ENCODE data around the gene KIF26B. TPM values are rescaled to one million over a fixed set of nuclear protein-coding genes. Genes with fewer than 3 reads are reported as not detected.
A peak's percentile ranks its signal among the peaks of the same experiment; 100 is the strongest.

The KIF26B gene
- total and polyA plus RNA-seq, 4 donors: 10.9 to 37.1 (median 19.2) TPM

GRCh38 chr1:245686006-245686405 lies 531.2 kb downstream of the KIF26B start:
- Histone ChIP-seq H3K27ac (ENCODE audit: low read depth, low read length) (no peak overlapping the region), H3K4me1 (ENCODE audit: control insufficient read depth, insufficient read depth, low read length) (peaks cover 31% of the 10 kb centered on the region), H3K27me3 (ENCODE audit: control insufficient read depth, insufficient read depth, low read length) (no peaks in the 10 kb centered on the region), H3K36me3 (ENCODE audit: control insufficient read depth, insufficient read depth, low read length) (peaks cover 56% of the 10 kb centered on the region), H3K4me3 (ENCODE audit: low read depth, low read length) (no peak overlapping the region), H3K9me3 (ENCODE audit: control insufficient read depth, insufficient read depth, low read length) (no peaks in the 10 kb centered on the region)
- no peak for DNase-seq (ENCODE audit: low read depth in 4 of 6, low spot score in 6 of 6)
- WGBS (ENCODE audit: insufficient coverage): 95% methylated on average over 25 of the region's 25 CpGs

DNA sequence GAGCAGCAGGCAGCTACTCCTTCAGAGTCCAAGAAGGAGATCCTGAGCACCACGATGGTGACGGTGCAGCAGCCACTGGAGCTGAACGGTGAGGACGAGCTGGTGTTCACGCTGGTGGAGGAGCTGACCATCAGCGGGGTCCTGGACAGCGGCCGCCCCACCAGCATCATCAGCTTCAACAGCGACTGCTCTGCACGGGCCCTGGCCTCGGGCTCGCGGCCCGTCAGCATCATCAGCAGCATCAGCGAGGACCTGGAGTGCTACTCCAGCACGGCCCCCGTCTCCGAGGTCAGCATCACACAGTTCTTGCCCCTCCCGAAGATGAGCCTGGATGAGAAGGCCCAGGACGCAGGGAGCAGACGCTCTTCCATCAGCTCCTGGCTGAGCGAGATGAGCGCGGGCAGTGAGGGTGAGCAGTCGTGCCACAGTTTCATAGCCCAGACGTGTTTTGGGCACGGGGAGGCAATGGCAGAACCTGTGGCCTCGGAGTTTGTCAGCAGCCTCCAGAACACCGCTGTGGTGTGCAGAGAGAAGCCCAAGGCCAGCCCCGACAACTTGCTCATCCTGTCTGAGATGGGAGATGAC lies 531.8 kb downstream of the KIF26B start:
- peaks cover 56% of the 10 kb centered on the region for H3K36me3 ChIP-seq (ENCODE audit: control insufficient read depth, insufficient read depth, low read length)
- no peak overlapping the region for H3K27ac ChIP-seq (ENCODE audit: low read depth, low read length)
- DNase-seq (ENCODE audit: low read depth in 4 of 6, low spot score in 6 of 6): no peak
- no peaks in the 10 kb centered on the region for H3K9me3 ChIP-seq (ENCODE audit: control insufficient read depth, insufficient read depth, low read length)
- no peak overlapping the region for H3K4me3 ChIP-seq (ENCODE audit: low read depth, low read length)
- H3K4me1 ChIP-seq (ENCODE audit: control insufficient read depth, insufficient read depth, low read length): peaks cover 31% of the 10 kb centered on the region
- WGBS (ENCODE audit: insufficient coverage): 98% methylated on average over 30 of the region's 30 CpGs
- H3K27me3 ChIP-seq (ENCODE audit: control insufficient read depth, insufficient read depth, low read length): no peaks in the 10 kb centered on the region

DNA sequence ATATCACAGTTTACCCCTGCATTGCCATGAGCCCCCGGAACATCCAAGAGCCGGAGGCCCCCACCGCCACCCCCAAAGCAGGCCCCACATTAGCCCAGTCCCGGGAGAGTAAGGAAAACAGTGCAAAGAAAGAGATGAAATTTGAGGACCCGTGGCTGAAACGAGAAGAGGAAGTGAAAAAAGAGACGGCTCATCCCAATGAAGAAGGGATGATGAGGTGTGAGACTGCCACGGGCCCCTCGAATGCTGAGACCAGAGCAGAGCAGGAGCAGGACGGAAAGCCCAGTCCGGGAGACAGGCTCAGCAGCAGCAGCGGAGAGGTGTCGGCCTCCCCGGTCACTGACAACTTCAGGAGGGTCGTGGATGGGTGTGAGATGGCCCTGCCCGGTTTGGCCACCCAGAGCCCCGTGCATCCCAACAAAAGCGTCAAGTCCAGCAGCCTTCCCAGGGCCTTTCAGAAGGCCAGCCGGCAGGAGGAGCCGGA lies 532.4 kb downstream of the KIF26B start:
- Histone ChIP-seq H3K36me3 (ENCODE audit: control insufficient read depth, insufficient read depth, low read length) (peaks cover 56% of the 10 kb centered on the region), H3K27me3 (ENCODE audit: control insufficient read depth, insufficient read depth, low read length) (no peaks in the 10 kb centered on the region), H3K4me3 (ENCODE audit: low read depth, low read length) (no peak overlapping the region), H3K27ac (ENCODE audit: low read depth, low read length) (no peak overlapping the region), H3K9me3 (ENCODE audit: control insufficient read depth, insufficient read depth, low read length) (no peaks in the 10 kb centered on the region), H3K4me1 (ENCODE audit: control insufficient read depth, insufficient read depth, low read length) (peaks cover 31% of the 10 kb centered on the region)
- no peak for DNase-seq (ENCODE audit: low read depth in 4 of 6, low spot score in 6 of 6)
- WGBS (ENCODE audit: insufficient coverage): 83% methylated on average over 17 of the region's 20 CpGs

DNA sequence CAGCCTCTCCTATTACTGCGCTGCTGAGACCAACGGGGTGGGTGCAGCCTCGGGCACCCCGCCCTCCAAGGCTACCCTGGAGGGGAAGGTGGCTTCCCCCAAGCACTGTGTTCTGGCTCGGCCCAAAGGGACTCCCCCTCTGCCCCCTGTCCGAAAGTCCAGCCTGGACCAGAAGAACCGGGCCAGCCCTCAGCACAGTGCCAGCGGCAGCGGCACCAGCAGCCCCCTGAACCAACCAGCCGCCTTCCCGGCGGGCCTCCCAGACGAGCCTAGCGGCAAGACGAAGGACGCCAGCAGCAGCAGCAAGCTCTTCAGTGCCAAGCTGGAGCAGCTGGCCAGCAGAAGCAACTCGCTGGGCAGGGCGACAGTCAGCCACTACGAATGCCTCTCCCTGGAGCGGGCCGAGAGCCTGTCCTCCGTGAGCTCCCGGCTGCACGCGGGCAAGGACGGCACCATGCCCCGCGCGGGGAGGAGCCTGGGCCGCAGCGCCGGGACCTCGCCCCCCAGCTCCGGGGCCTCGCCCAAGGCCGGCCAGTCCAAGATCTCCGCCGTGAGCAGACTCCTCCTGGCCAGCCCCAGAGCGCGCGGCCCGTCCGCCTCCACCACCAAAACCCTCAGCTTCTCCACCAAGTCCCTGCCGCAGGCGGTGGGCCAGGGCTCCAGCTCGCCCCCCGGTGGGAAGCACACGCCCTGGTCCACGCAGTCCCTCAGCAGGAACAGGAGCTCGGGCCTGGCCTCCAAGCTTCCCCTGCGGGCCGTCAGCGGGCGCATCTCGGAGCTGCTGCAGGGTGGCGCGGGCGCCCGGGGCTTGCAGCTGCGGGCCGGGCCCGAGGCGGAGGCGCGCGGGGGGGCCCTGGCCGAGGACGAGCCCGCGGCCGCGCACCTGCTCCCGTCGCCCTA lies 533.1 kb downstream of the KIF26B start:
- no peaks in the 10 kb centered on the region for H3K9me3 ChIP-seq (ENCODE audit: control insufficient read depth, insufficient read depth, low read length)
- H3K27ac ChIP-seq (ENCODE audit: low read depth, low read length): no peak overlapping the region
- H3K4me1 ChIP-seq (ENCODE audit: control insufficient read depth, insufficient read depth, low read length): peaks cover 30% of the 10 kb centered on the region
- H3K4me3 ChIP-seq (ENCODE audit: low read depth, low read length): no peak overlapping the region
- WGBS (ENCODE audit: insufficient coverage): 47% methylated on average over 74 of the region's 74 CpGs
- peaks cover 56% of the 10 kb centered on the region for H3K36me3 ChIP-seq (ENCODE audit: control insufficient read depth, insufficient read depth, low read length)
- peak in 2 of 6 donors; percentile 44 to 52 for DNase-seq (ENCODE audit: low read depth in 4 of 6, low spot score in 6 of 6)
- no peaks in the 10 kb centered on the region for H3K27me3 ChIP-seq (ENCODE audit: control insufficient read depth, insufficient read depth, low read length)

GRCh38 chr1:245688536-245689453 lies 534.0 kb downstream of the KIF26B start:
- Histone ChIP-seq H3K4me3 (ENCODE audit: low read depth, low read length) (no peak overlapping the region), H3K4me1 (ENCODE audit: control insufficient read depth, insufficient read depth, low read length) (peaks cover 29% of the 10 kb centered on the region), H3K27ac (ENCODE audit: low read depth, low read length) (no peak overlapping the region), H3K9me3 (ENCODE audit: control insufficient read depth, insufficient read depth, low read length) (no peaks in the 10 kb centered on the region), H3K36me3 (ENCODE audit: control insufficient read depth, insufficient read depth, low read length) (peaks cover 56% of the 10 kb centered on the region), H3K27me3 (ENCODE audit: control insufficient read depth, insufficient read depth, low read length) (no peaks in the 10 kb centered on the region)
- no peak for DNase-seq (ENCODE audit: low read depth in 4 of 6, low spot score in 6 of 6)
- 82% methylated on average over 55 of the region's 63 CpGs for WGBS (ENCODE audit: insufficient coverage)

DNA sequence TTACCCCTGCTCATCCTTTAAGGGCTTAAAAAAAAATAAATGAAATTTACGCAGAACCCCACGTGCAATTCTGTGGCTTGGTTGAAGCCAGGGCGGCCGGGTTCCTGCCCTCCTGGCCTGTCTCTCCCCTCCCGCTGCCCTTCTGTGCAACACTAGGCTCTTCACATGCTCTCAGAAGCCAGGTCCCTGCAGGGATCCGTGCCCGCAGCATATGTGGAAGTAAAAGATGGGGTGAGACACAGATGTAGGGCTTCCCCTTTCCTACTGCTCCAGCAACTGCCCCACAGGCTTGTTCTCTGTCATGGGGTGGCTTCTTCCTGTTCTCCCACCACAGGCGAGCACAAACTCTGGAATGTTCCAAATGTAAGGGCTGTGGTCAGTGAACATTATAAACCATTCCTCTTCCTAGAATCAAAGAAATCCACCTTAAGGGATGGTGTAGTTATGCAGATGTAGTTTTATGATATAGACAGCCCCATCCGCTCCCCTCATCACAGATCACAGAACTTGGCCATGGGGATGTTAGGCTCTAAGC lies 535.4 kb downstream of the KIF26B start:
- 77% methylated on average over 4 of the region's 9 CpGs for WGBS (ENCODE audit: insufficient coverage)
- H3K27ac ChIP-seq (ENCODE audit: low read depth, low read length): no peak overlapping the region

DNA sequence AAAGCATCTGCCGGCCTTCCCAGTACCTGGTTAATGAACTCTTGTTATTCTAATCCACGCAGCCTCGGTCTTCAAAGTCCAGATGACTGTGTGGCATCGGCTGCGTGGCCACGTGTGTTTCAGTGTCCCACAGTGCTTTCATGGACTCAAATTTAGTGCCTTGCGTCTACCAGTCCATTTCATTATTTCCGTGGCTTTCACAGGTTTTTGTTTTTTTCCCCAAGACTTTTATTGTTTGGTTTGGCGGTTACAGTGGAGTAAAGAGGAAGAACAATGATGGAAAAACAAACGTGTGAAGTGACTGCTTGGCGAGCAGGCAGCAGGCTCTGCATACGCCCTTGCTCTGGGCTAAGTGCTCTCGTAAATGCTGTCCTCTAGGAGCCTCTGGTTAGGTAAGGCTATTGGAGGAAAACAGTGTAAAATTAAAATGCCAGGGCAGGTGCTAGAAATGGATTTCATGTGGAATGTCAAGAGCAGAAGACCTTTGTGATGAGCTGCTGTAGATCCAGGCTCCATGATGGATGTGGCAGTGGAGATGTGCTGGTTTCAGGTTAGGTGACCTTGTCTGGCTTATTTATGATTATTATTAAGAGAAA lies 536.3 kb downstream of the KIF26B start:
- WGBS (ENCODE audit: insufficient coverage): 72% methylated on average over 11 of the region's 13 CpGs
- peaks cover under 1% of the 10 kb centered on the region for H3K9me3 ChIP-seq (ENCODE audit: control insufficient read depth, insufficient read depth, low read length)
- peaks cover 45% of the 10 kb centered on the region for H3K36me3 ChIP-seq (ENCODE audit: control insufficient read depth, insufficient read depth, low read length)
- H3K4me3 ChIP-seq (ENCODE audit: low read depth, low read length): no peak overlapping the region
- H3K27me3 ChIP-seq (ENCODE audit: control insufficient read depth, insufficient read depth, low read length): no peaks in the 10 kb centered on the region
- DNase-seq (ENCODE audit: low read depth in 4 of 6, low spot score in 6 of 6): peak in 2 of 6 donors; percentile 17 to 33
- H3K27ac ChIP-seq (ENCODE audit: low read depth, low read length): no peak overlapping the region
- peaks cover 26% of the 10 kb centered on the region for H3K4me1 ChIP-seq (ENCODE audit: control insufficient read depth, insufficient read depth, low read length)

More for the DNA sequence above, 535.4 kb downstream of the KIF26B start:
- DNase-seq (ENCODE audit: low read depth in 4 of 6, low spot score in 6 of 6): no peak
- Histone ChIP-seq H3K4me3 (ENCODE audit: low read depth, low read length) (no peak overlapping the region), H3K9me3 (ENCODE audit: control insufficient read depth, insufficient read depth, low read length) (no peaks in the 10 kb centered on the region), H3K4me1 (ENCODE audit: control insufficient read depth, insufficient read depth, low read length) (peaks cover 26% of the 10 kb centered on the region), H3K36me3 (ENCODE audit: control insufficient read depth, insufficient read depth, low read length) (peaks cover 53% of the 10 kb centered on the region), H3K27me3 (ENCODE audit: control insufficient read depth, insufficient read depth, low read length) (no peaks in the 10 kb centered on the region)

DNA sequence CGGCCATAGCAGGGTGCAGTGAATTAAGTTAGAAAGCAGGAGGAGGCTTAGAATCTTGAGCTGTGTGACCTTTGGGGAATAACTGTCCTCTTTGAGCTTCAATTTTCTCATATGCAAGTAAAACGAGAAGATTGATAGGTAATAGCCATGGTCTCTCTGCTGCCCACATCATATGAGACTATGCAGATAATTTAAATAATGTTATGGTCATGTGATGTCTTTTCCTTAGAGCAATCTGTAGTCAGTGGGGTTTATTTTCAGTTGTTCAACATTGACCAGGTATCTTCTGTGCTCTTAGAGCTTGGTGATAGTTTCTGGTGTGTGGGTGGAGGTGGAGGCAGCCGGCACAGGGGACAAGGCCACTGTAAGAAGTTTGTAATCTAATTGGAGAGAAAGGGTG lies 537.1 kb downstream of the KIF26B start:
- peaks cover 26% of the 10 kb centered on the region for H3K4me1 ChIP-seq (ENCODE audit: control insufficient read depth, insufficient read depth, low read length)
- H3K36me3 ChIP-seq (ENCODE audit: control insufficient read depth, insufficient read depth, low read length): peaks cover 37% of the 10 kb centered on the region
- DNase-seq (ENCODE audit: low read depth in 4 of 6, low spot score in 6 of 6): no peak
- no peak overlapping the region for H3K4me3 ChIP-seq (ENCODE audit: low read depth, low read length)
- H3K27ac ChIP-seq (ENCODE audit: low read depth, low read length): no peak overlapping the region
- no peaks in the 10 kb centered on the region for H3K27me3 ChIP-seq (ENCODE audit: control insufficient read depth, insufficient read depth, low read length)
- H3K9me3 ChIP-seq (ENCODE audit: control insufficient read depth, insufficient read depth, low read length): peaks cover 2% of the 10 kb centered on the region
- WGBS (ENCODE audit: insufficient coverage): 100% methylated on average over 2 of the region's 3 CpGs

GRCh38 chr1:245692318-245692717 lies 537.5 kb downstream of the KIF26B start:
- Histone ChIP-seq H3K9me3 (ENCODE audit: control insufficient read depth, insufficient read depth, low read length) (peaks cover 2% of the 10 kb centered on the region), H3K27ac (ENCODE audit: low read depth, low read length) (no peak overlapping the region), H3K4me3 (ENCODE audit: low read depth, low read length) (no peak overlapping the region), H3K4me1 (ENCODE audit: control insufficient read depth, insufficient read depth, low read length) (peaks cover 23% of the 10 kb centered on the region), H3K27me3 (ENCODE audit: control insufficient read depth, insufficient read depth, low read length) (no peaks in the 10 kb centered on the region), H3K36me3 (ENCODE audit: control insufficient read depth, insufficient read depth, low read length) (peaks cover 32% of the 10 kb centered on the region)
- no peak for DNase-seq (ENCODE audit: low read depth in 4 of 6, low spot score in 6 of 6)
- WGBS (ENCODE audit: insufficient coverage): 91% methylated on average over 8 of the region's 12 CpGs

Measured in spinal cord (tissue), 10 donors.